K562 (cell line): ENCODE results near the gene ZNF598. TPM values are rescaled to one million over a fixed set of nuclear protein-coding genes. Genes with fewer than 3 reads are reported as not detected.
A peak's percentile ranks its signal among the peaks of the same experiment; 100 is the strongest.

Experiments used
- ATAC-seq: fragments of 200-7000 bp; cut with Tn5 transposase; 3 replicates; pipeline ENCODE4 v1.9.1; 2020; ENCODE audit warnings: moderate library complexity
- BruUV-seq: library from RNA; stranded (reverse); fragments of 400-500 nt; replicated peaks from 2 replicates; lab custom pipeline; 2021; lab: Mats Ljungman, UMichigan
- CTCF ChIA-PET: fragments of 300-600 bp; formaldehyde crosslinking; extraction: SDS; loops from one replicate; lab custom pipeline; 2021; ENCODE audit warnings: low intra/inter-chr PET ratio; lab: Yijun Ruan, JAX
- POLR2A ChIA-PET: fragments of 300-600, 350-650 bp; sonication (Branson Sonifier 250); formaldehyde crosslinking; extraction: SDS; loops from one replicate; lab custom pipeline; 2021; ENCODE audit warnings: antibody characterized with exemption, inconsistent platforms; lab: Yijun Ruan, JAX
- DNase-seq, 4 experiments: peaks; one replicate each; pipeline versions ENCODE4 v3.0.0 to v3.0.0-alpha.2; 2011 to 2018; ENCODE audit warnings: low spot score in 3 of 4, mixed read lengths in 3 of 4; ENCODE audit errors: extremely low read depth in 1 of 4
- FAIRE-seq: peaks from 2 replicates; lab custom pipeline; 2011; peaks lifted over from hg19 to GRCh38; lab: Jason Lieb, UNC
- H2AFZ ChIP-seq: 2 replicates; pipeline ENCODE4 v1.6.0; 2011; ENCODE audit warnings: low read depth, low read length, control low read depth, inconsistent platforms
- H3K27ac ChIP-seq: fragments of 200-600 bp; 3 replicates; pipeline ENCODE4 v1.8.0; 2011; ENCODE audit warnings: low read depth, mild to moderate bottlenecking, control low read depth, inconsistent platforms, low read length, moderate library complexity, mixed read lengths; ENCODE audit errors: extremely low read depth
- H3K27me3 ChIP-seq, 2 experiments: fragments of 300-600 bp in 1 of 2; 2 replicates in 1 of 2; 3 replicates in 1 of 2; pipeline versions ENCODE4 v1.6.0 to v1.8.0; 2011; ENCODE audit warnings: inconsistent platforms in 2 of 2, low read length in 2 of 2, mild to moderate bottlenecking in 1 of 2, mixed read lengths in 1 of 2, moderate library complexity in 1 of 2; ENCODE audit not compliant: control insufficient read depth in 2 of 2, insufficient read depth in 2 of 2
- H3K36me3 ChIP-seq: fragments of 300-600 bp; 3 replicates; pipeline ENCODE4 v1.8.0; 2011; ENCODE audit warnings: mild to moderate bottlenecking, low read length, inconsistent platforms; ENCODE audit not compliant: control insufficient read depth, insufficient read depth
- H3K4me1 ChIP-seq, 2 experiments: fragments of 200-600 bp in 1 of 2; replicated peaks in 1 of 2; 2 replicates in 1 of 2; 3 replicates in 1 of 2; pipeline versions ENCODE4 v1.5.1 to v1.8.0; 2011; ENCODE audit warnings: inconsistent platforms in 2 of 2, low read length in 2 of 2, mild to moderate bottlenecking in 1 of 2, mixed read lengths in 1 of 2, moderate library complexity in 1 of 2; ENCODE audit not compliant: control insufficient read depth in 2 of 2, insufficient read depth in 2 of 2
- H3K4me2 ChIP-seq: 2 replicates; pipeline ENCODE4 v1.6.1; 2011; ENCODE audit warnings: low read length, control low read depth, inconsistent platforms, mixed read lengths; ENCODE audit not compliant: insufficient read depth
- H3K4me3 ChIP-seq: fragments of 200-600 bp; sonication (generic), shearing (Covaris generic); 2 replicates; pipeline ENCODE4 v1.5.1; 2016; ENCODE audit warnings: control low read depth, inconsistent platforms
- H3K79me2 ChIP-seq: fragments of 200-600 bp; 3 replicates; pipeline ENCODE4 v1.8.0; 2011; ENCODE audit warnings: low read length, inconsistent platforms; ENCODE audit not compliant: control insufficient read depth, insufficient read depth
- H3K9ac ChIP-seq, 2 experiments: 2 replicates each; pipeline versions ENCODE4 v1.6.0 to v1.6.1; 2011; ENCODE audit warnings: low read depth in 2 of 2, low read length in 2 of 2, control low read depth in 1 of 2, inconsistent platforms in 1 of 2, mild to moderate bottlenecking in 1 of 2, mixed read lengths in 1 of 2; ENCODE audit not compliant: insufficient read depth in 1 of 2
- H3K9me1 ChIP-seq: one replicate; pipeline ENCODE4 v1.6.0; 2011; ENCODE audit warnings: inconsistent platforms, mild to moderate bottlenecking, low read length, moderate library complexity; ENCODE audit not compliant: control insufficient read depth, insufficient read depth
- H3K9me3 ChIP-seq: replicated peaks from 2 replicates; pipeline ENCODE4 v1.5.1; 2011; ENCODE audit warnings: low read depth, low read length, inconsistent platforms; ENCODE audit not compliant: control insufficient read depth, insufficient read depth
- H4K20me1 ChIP-seq: replicated peaks from 2 replicates; pipeline ENCODE4 v1.6.1; 2011; ENCODE audit warnings: low read length, inconsistent platforms, mixed read lengths; ENCODE audit not compliant: control insufficient read depth, insufficient read depth
- POLR2B ChIP-seq: fragments of 450-650 bp; IDR thresholded peaks from 2 replicates; pipeline ENCODE4 v1.6.1; 2018; ENCODE audit warnings: low read depth; ENCODE audit not compliant: partially characterized antibody
- SIRT6 ChIP-seq: IDR thresholded peaks from one replicate; pipeline ENCODE4 v1.6.1; 2012; ENCODE audit warnings: low read depth, mild to moderate bottlenecking, control low read depth, inconsistent platforms, low read length, moderate library complexity
- SREBF2 ChIP-seq: sonication (generic); formaldehyde crosslinking; IDR thresholded peaks from 2 replicates; pipeline ENCODE4 v1.4.0; 2020; ENCODE audit warnings: mild to moderate bottlenecking, missing genetic modification reagents
- ZNF232 ChIP-seq: sonication (generic); formaldehyde crosslinking; IDR thresholded peaks from 2 replicates; pipeline ENCODE4 v1.8.0; 2022; ENCODE audit warnings: mild to moderate bottlenecking, missing genetic modification reagents
- ZNF274 ChIP-seq: IDR thresholded peaks from 2 replicates; pipeline ENCODE4 v1.6.1; 2011; ENCODE audit warnings: low read depth, mild to moderate bottlenecking, low read length, moderate library complexity, borderline replicate concordance
- WGBS: fragments of 100-300 bp; shearing (Covaris generic); methylation state at CpG from one replicate; pipeline ENCODE4 v1.1.6; 2016; ENCODE audit warnings: low coverage, mixed read lengths; ENCODE audit not compliant: insufficient coverage; ENCODE audit errors: missing lambda C conversion rate; 5-methylcytosine and 5-hydroxymethylcytosine counted together
- in situ Hi-C: fragments of 300-500 bp; cut with MboI; formaldehyde crosslinking; loops from 4 replicates; pipeline ENCODE4 v1.15.0; 2018; ENCODE audit warnings: inconsistent platforms, mixed read lengths
- intact Hi-C: fragments of 100-400 bp; cut with micrococcal nuclease; formaldehyde crosslinking; loops from 2 replicates; pipeline ENCODE4 v1.14.2; 2022
- polyA plus RNA-seq, 8 experiments: library from polyadenylated mRNA; depleted of rRNA in 4 of 8; stranded (reverse) in 5 of 8; unstranded in 3 of 8; fragments of >200 nt; fragmentation: Nextera tagmentation in 2 of 8; fragmentation: Illumina TruSeq in 1 of 8; extraction: Ambion mirVana in 2 of 8; extraction: Trizol in 1 of 8; gene quantifications; 2 replicates each; pipeline versions ENCODE4 v1.2.1 to v1.2.3, GENCODE V29; 2011 to 2014; ENCODE audit warnings: inconsistent platforms in 1 of 8, missing spikeins in 1 of 8
- total RNA-seq, 7 experiments: library from RNA; depleted of rRNA in 6 of 7; stranded (reverse); fragments of >200 nt in 6 of 7; fragmentation: Illumina TruSeq in 2 of 7; extraction: Trizol in 2 of 7; gene quantifications; 2 replicates each; pipeline versions ENCODE4 v1.2.1 to v1.2.3, GENCODE V29; 2011 to 2021; ENCODE audit warnings: low replicate concordance in 1 of 7
- TF ChIP-seq, protein P1 (sequence below): IDR thresholded peaks from 2 replicates; pipeline ENCODE4 v1.6.1; 2011; ENCODE audit not compliant: insufficient read length; ENCODE audit errors: extremely low read depth
- TF ChIP-seq, protein P2 (sequence below): fragments of 250-450 bp; sonication (Bioruptor Pico); IDR thresholded peaks from 2 replicates; pipeline ENCODE4 v1.5.0; 2020; ENCODE audit warnings: mild to moderate bottlenecking
- TF ChIP-seq, protein P3 (sequence below), 2 experiments: fragments of 450-650 bp; IDR thresholded peaks; 2 replicates each; pipeline ENCODE4 v1.6.1; 2016; ENCODE audit warnings: mild to moderate bottlenecking in 2 of 2, borderline replicate concordance in 1 of 2, low read depth in 1 of 2, moderate library complexity in 1 of 2
- TF ChIP-seq, protein P4 (sequence below): fragments of 450-650 bp; IDR thresholded peaks from 2 replicates; pipeline ENCODE4 v1.6.1; 2014; ENCODE audit warnings: low read depth, mild to moderate bottlenecking, moderate library complexity, borderline replicate concordance

The ZNF598 gene
- total and polyA plus RNA-seq, 9 of the 15 experiments (the other 6 are each of a cell fraction or from before 2014, with no cell fraction given), result 0.11 to 115 (median 29.6) TPM

DNA sequence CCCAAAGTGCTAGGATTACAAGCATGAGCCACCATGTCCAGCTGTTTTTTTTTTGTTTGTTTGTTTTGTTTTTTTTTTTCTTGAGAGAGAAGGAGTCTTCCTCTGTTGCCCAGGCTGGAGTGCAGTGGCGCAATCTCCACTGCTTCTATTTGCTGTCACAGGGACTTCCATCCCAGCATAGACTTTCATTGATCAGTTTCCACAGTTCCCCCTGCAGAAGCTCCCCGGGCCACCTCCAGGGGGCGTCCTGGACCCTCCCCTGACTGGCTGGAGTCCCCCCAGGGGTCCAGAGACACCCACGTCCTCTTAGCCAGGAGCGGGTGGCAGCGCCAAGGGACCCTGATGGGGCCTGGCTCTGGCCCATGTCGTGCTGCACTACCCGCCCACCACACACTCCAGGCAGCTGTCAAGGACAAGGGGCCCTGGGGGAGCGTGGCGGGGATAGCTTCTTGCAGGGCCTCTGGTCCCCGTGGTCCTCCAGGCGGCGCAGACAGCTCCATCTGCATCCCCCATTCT lies 6.8 kb upstream of the ZNF598 start:
- FAIRE-seq (no peak), DNase-seq (peak in 3 of 4 experiments; percentile 48 to 59 (median 51)), ATAC-seq (peak; percentile 72)
- no peaks in the 10 kb centered on the region for H3K79me2 ChIP-seq
- H3K9me1 ChIP-seq, result no peaks in the 10 kb centered on the region
- H3K36me3 ChIP-seq, result no peaks in the 10 kb centered on the region
- WGBS, result 31% methylated on average over 13 of the region's 13 CpGs
- CTCF ChIA-PET, result interaction anchor here (0.9 kb wide), 1 partner anchor 903 kb away, joined by 3 read pairs; no protein-coding TSS in a partner anchor
- H3K4me3 ChIP-seq, result no peak overlapping the region
- POLR2A ChIA-PET, result interaction anchor here (0.6 to 2.0 kb wide), 5 partner anchors 32 to 401 kb away, joined by 3 to 9 read pairs (median 3); partner anchors contain the start of genes GFER, RPS2 and TRAF7
- peaks cover 4 to 40% of the 10 kb centered on the region in 2 experiments; a peak in 4 of 5 replicates for H3K4me1 ChIP-seq
- BruUV-seq, result no TSS peak
- H2AFZ ChIP-seq, result no peak overlapping the region
- no peaks in the 10 kb centered on the region for H4K20me1 ChIP-seq
- H3K9me3 ChIP-seq, result no peaks in the 10 kb centered on the region
- no peak overlapping the region for H3K4me2 ChIP-seq
- H3K27me3 ChIP-seq, result no peaks in the 10 kb centered on the region
- no peak overlapping the region for H3K27ac ChIP-seq
- intact Hi-C loops, result no loop called here
- in situ Hi-C loops, result no loop called here
- 0 out of 4 replicates have a peak overlapping the region, but pooled peaks of 1 of the 2 experiments have one; percentile 61 for H3K9ac ChIP-seq
- TF ChIP-seq POLR2B (no peak), SIRT6 (no peak), ZNF232 (CRISPR knock-in tag) (no peak), ZNF274 (no peak), SREBF2 (CRISPR knock-in tag) (no peak)
- TF ChIP-seq, protein P1, sequence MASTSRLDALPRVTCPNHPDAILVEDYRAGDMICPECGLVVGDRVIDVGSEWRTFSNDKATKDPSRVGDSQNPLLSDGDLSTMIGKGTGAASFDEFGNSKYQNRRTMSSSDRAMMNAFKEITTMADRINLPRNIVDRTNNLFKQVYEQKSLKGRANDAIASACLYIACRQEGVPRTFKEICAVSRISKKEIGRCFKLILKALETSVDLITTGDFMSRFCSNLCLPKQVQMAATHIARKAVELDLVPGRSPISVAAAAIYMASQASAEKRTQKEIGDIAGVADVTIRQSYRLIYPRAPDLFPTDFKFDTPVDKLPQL, result no peak
- TF ChIP-seq, protein P2, sequence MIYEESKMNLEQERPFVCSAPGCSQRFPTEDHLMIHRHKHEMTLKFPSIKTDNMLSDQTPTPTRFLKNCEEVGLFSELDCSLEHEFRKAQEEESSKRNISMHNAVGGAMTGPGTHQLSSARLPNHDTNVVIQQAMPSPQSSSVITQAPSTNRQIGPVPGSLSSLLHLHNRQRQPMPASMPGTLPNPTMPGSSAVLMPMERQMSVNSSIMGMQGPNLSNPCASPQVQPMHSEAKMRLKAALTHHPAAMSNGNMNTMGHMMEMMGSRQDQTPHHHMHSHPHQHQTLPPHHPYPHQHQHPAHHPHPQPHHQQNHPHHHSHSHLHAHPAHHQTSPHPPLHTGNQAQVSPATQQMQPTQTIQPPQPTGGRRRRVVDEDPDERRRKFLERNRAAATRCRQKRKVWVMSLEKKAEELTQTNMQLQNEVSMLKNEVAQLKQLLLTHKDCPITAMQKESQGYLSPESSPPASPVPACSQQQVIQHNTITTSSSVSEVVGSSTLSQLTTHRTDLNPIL (CRISPR knock-in tag), result no peak
- TF ChIP-seq, protein P3, sequence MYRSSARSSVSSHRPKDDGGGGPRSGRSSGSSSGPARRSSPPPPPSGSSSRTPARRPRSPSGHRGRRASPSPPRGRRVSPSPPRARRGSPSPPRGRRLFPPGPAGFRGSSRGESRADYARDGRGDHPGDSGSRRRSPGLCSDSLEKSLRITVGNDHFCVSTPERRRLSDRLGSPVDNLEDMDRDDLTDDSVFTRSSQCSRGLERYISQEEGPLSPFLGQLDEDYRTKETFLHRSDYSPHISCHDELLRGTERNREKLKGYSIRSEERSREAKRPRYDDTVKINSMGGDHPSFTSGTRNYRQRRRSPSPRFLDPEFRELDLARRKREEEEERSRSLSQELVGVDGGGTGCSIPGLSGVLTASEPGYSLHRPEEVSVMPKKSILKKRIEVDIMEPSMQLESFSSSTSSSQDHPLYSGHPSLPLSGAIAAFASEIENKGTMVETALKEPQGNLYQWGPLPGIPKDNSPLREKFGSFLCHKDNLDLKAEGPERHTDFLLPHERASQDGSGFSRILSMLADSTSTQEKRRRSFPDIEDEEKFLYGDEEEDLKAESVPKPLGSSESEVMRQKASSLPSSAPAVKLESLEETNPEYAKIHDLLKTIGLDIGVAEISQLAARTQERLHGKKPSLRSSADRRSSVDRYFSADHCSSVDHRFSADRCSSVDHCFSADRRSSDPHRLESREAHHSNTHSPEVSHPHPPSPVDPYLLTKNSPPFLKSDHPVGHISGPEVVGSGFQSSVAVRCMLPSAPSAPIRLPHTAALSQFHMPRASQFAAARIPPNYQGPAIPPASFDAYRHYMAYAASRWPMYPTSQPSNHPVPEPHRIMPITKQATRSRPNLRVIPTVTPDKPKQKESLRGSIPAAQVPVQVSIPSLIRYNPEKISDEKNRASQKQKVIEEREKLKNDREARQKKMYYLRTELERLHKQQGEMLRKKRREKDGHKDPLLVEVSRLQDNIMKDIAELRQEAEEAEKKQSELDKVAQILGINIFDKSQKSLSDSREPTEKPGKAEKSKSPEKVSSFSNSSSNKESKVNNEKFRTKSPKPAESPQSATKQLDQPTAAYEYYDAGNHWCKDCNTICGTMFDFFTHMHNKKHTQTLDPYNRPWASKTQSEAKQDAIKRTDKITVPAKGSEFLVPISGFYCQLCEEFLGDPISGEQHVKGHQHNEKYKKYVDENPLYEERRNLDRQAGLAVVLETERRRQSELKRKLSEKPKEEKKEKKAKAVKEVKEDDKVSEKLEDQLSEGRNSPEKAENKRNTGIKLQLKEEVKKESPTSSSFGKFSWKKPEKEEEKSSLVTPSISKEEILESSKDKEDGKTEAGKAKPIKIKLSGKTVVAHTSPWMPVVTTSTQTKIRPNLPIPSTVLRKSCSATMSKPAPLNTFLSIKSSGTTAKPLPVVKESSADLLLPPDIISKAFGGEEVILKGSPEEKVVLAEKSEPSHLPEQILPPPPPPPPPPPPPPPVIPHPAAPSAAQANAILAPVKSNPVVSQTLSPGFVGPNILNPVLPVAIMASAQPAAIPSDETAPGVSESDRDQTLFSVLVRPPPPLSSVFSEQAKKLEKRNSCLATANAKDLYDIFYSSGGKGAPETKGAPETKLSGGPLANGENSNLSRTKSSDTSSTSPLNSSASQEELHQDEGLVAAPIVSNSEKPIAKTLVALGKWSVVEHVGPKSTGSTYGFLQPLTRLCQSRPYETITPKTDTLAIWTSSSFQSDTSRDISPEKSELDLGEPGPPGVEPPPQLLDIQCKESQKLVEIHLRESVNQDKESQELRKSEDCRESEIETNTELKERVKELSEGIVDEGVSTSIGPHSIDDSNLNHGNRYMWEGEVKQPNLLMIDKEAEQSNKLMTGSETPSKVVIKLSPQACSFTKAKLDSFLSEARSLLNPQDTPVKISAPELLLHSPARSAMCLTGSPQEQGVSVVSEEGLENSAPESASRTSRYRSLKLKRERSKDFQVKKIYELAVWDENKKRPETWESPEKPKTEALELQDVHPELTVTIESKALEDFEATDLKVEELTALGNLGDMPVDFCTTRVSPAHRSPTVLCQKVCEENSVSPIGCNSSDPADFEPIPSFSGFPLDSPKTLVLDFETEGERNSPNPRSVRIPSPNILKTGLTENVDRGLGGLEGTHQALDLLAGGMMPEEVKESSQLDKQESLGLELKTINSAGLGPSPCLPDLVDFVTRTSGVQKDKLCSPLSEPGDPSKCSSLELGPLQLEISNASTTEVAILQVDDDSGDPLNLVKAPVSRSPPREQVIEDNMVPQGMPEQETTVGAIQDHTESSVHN (IDR thresholded peaks at IDR 0.05; ENCODE audit: borderline replicate concordance in 1 of 2, low read depth in 1 of 2), result no peak
- TF ChIP-seq, protein P4, sequence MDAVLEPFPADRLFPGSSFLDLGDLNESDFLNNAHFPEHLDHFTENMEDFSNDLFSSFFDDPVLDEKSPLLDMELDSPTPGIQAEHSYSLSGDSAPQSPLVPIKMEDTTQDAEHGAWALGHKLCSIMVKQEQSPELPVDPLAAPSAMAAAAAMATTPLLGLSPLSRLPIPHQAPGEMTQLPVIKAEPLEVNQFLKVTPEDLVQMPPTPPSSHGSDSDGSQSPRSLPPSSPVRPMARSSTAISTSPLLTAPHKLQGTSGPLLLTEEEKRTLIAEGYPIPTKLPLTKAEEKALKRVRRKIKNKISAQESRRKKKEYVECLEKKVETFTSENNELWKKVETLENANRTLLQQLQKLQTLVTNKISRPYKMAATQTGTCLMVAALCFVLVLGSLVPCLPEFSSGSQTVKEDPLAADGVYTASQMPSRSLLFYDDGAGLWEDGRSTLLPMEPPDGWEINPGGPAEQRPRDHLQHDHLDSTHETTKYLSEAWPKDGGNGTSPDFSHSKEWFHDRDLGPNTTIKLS, result no peak
